ENCODE results near the gene MAFF.
"Not testable (repeated sequence)": the region's sequence is repeated elsewhere in the genome, so short reads cannot be mapped to it uniquely, and the experiment has no call there.

MAFF gene

GRCh38 chr22:38220163-38220562 is 18.4 kb downstream of the MAFF start:
- H3K4me3 ChIP-seq: no peak overlapping the region
- H3K27ac ChIP-seq: peak overlapping the region in 18 of 21 experiments; percentile 19 to 91 (median 78)

GRCh38 chr22:38220653-38221386 is 19.0 kb downstream of the MAFF start:
- Histone ChIP-seq H3K4me3 (no peak overlapping the region), H3K27ac (peak overlapping the region in 15 of 21 experiments; percentile 63 to 91 (median 83))

GRCh38 chr22:38221407-38221806 is 19.6 kb downstream of the MAFF start:
- H3K27ac ChIP-seq: peak overlapping the region in 6 of 21 experiments; percentile 47 to 91 (median 81)
- no peak overlapping the region for H3K4me3 ChIP-seq

GRCh38 chr22:38221908-38222796 is 20.4 kb downstream of the MAFF start:
- no peak overlapping the region for H3K4me3 ChIP-seq

GRCh38 chr22:38222797-38223119 is 21.0 kb downstream of the MAFF start:
- peak overlapping the region in 8 of 21 experiments; percentile 3 to 66 (median 46) for H3K27ac ChIP-seq
- H3K4me3 ChIP-seq: no peak overlapping the region

More at GRCh38 chr22:38221908-38222796, 20.4 kb downstream of the MAFF start:
- peak overlapping the region in 6 of 21 experiments; percentile 13 to 66 (median 48) for H3K27ac ChIP-seq

- Histone ChIP-seq H3K27ac (peak overlapping the region in 9 of 21 experiments; percentile 3 to 66 (median 45)), H3K4me3 (no peak overlapping the region)
Observed at GRCh38 chr22:38223289-38223960, 21.6 kb downstream of the MAFF start.

- Histone ChIP-seq H3K27ac (peak overlapping the region in 11 of 21 experiments; percentile 16 to 92 (median 82)), H3K4me3 (no peak overlapping the region)
Observed at GRCh38 chr22:38226853-38227649, 25.3 kb downstream of the MAFF start.

GRCh38 chr22:38228326-38228872 is 26.6 kb downstream of the MAFF start:
- H3K4me3 ChIP-seq: no peak overlapping the region
- peak overlapping the region in 20 of 21 experiments; percentile 58 to 92 (median 79) for H3K27ac ChIP-seq

GRCh38 chr22:38228873-38229740 is 27.3 kb downstream of the MAFF start:
- peak overlapping the region in 20 of 21 experiments; percentile 37 to 92 (median 80) for H3K27ac ChIP-seq
- no peak overlapping the region for H3K4me3 ChIP-seq

- peak overlapping the region in 17 of 21 experiments; percentile 8 to 82 (median 59) for H3K27ac ChIP-seq
- no peak overlapping the region for H3K4me3 ChIP-seq
Observed at GRCh38 chr22:38230108-38230825, 28.5 kb downstream of the MAFF start.

- Histone ChIP-seq H3K27ac (peak overlapping the region in 16 of 21 experiments; percentile 8 to 82 (median 60)), H3K4me3 (no peak overlapping the region)
Observed at GRCh38 chr22:38230916-38231315, 29.1 kb downstream of the MAFF start.

- peak overlapping the region in 2 of 21 experiments; percentile 18 to 43 for H3K27ac ChIP-seq
- no peak overlapping the region for H3K4me3 ChIP-seq
Observed at GRCh38 chr22:38232196-38232595, 30.4 kb downstream of the MAFF start.

- H3K4me3 ChIP-seq: no peak overlapping the region
- H3K27ac ChIP-seq: peak overlapping the region in 1 of 21 experiments; percentile 25
Observed at GRCh38 chr22:38233427-38233826, 31.6 kb downstream of the MAFF start.

- not testable (repeated sequence) for H3K4me3 ChIP-seq
- H3K27ac ChIP-seq: peak overlapping the region in 1 of 21 experiments; percentile 25
Observed at GRCh38 chr22:38233856-38234255, 32.1 kb downstream of the MAFF start.

GRCh38 chr22:38235240-38235850 is 33.6 kb downstream of the MAFF start:
- H3K4me3 ChIP-seq: no peak overlapping the region
- no peak overlapping the region for H3K27ac ChIP-seq

GRCh38 chr22:38236786-38237185 is 35.0 kb downstream of the MAFF start:
- no peak overlapping the region for H3K4me3 ChIP-seq
- H3K27ac ChIP-seq: peak overlapping the region in 7 of 21 experiments; percentile 29 to 63 (median 41)
